ENCODE measurements around the gene HECTD4. TPM values are rescaled to one million over a fixed set of nuclear protein-coding genes. Genes with fewer than 3 reads are reported as not detected.

HECTD4 gene
- total RNA-seq, 1 donor from 2014 or later = 49.4 TPM

DNA sequence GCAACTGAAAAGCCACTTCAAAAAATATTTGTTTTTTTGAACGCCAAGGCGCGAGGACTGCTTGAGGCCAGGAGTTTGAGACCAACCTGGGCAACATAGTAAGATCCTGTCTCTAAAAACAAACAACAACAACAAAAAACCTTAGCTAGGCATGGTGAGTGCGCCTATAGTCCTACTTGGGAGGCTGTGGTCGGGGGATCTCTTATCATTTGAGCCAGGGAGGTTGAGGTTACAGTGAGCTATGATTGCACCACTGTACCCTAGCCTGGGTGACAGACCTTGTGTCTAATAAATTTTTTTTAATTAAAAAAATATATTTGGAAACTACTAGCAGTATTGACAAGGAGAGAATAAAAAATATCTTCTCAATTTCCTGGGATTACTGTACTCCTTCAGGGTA is 143.8 kb downstream of the HECTD4 start:
- Mint-ChIP-seq H3K36me3 (ENCODE audit: low read depth) (peaks cover under 1% of the 10 kb centered on the region), H3K27ac (ENCODE audit: unreplicated experiment) (no peak overlapping the region), H3K4me3 (no peak overlapping the region), H3K4me1 (no peaks in the 10 kb centered on the region), H3K9me3 (no peaks in the 10 kb centered on the region), H3K27me3 (ENCODE audit: low read depth) (no peaks in the 10 kb centered on the region)
- DNase-seq (ENCODE audit: low read depth, low spot score) = no peak
- TF ChIP-seq, protein P1, sequence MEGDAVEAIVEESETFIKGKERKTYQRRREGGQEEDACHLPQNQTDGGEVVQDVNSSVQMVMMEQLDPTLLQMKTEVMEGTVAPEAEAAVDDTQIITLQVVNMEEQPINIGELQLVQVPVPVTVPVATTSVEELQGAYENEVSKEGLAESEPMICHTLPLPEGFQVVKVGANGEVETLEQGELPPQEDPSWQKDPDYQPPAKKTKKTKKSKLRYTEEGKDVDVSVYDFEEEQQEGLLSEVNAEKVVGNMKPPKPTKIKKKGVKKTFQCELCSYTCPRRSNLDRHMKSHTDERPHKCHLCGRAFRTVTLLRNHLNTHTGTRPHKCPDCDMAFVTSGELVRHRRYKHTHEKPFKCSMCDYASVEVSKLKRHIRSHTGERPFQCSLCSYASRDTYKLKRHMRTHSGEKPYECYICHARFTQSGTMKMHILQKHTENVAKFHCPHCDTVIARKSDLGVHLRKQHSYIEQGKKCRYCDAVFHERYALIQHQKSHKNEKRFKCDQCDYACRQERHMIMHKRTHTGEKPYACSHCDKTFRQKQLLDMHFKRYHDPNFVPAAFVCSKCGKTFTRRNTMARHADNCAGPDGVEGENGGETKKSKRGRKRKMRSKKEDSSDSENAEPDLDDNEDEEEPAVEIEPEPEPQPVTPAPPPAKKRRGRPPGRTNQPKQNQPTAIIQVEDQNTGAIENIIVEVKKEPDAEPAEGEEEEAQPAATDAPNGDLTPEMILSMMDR (conservative IDR thresholded peaks at IDR 0.05) = no peak

GRCh38 chr12:112236786-112237185 is 145.4 kb downstream of the HECTD4 start:
- Mint-ChIP-seq H3K27ac (ENCODE audit: unreplicated experiment) (no peak overlapping the region), H3K9me3 (no peaks in the 10 kb centered on the region), H3K36me3 (ENCODE audit: low read depth) (no peaks in the 10 kb centered on the region), H3K4me1 (no peaks in the 10 kb centered on the region), H3K27me3 (ENCODE audit: low read depth) (no peaks in the 10 kb centered on the region), H3K4me3 (no peak overlapping the region)
- TF ChIP-seq, protein P1 (conservative IDR thresholded peaks at IDR 0.05) = no peak
- DNase-seq (ENCODE audit: low read depth, low spot score) = no peak

DNA sequence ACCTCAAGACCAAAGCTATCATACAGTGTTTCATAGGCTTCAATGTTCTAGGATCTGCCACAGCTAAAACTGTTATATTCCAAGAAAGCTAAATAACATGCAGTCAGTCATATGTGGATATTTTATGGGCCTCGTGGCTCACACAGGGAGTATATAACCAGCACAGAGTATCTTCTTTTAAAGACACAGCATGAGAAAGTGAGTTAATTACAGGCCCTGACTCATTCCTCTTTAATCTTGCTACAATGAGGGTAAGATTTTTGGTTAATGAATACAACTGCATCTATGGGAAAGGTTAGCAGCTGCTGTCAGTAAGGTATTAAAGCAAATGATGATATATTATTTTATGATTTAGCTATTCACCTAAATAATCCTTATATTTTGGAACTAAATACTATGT is 145.8 kb downstream of the HECTD4 start:
- Mint-ChIP-seq H3K4me3 (no peak overlapping the region), H3K4me1 (no peaks in the 10 kb centered on the region), H3K27me3 (ENCODE audit: low read depth) (no peaks in the 10 kb centered on the region), H3K36me3 (ENCODE audit: low read depth) (no peaks in the 10 kb centered on the region), H3K27ac (ENCODE audit: unreplicated experiment) (no peak overlapping the region), H3K9me3 (no peaks in the 10 kb centered on the region)
- no peak for DNase-seq (ENCODE audit: low read depth, low spot score)
- TF ChIP-seq, protein P1 (conservative IDR thresholded peaks at IDR 0.05) = no peak

DNA sequence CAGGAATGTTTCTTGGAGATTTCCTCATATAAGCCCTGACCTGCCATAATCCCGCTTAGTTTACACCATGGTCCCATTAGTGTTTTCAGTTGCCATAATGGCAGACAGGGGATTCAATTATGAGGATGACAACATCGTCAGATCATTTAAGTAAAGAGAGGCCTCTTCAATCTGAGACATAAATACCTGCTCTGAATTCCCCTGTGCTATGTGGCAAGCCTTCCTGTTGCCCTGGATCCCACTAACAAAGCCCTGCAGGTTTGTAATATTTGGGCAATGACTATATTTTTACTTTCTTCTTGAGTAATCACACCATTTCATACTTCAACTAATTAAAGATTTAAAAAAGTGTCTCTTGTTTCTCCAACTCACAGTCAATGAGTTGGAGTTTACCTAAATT is 147.9 kb downstream of the HECTD4 start:
- no peaks in the 10 kb centered on the region for H3K4me1 Mint-ChIP-seq
- no peaks in the 10 kb centered on the region for H3K27me3 Mint-ChIP-seq (ENCODE audit: low read depth)
- no peaks in the 10 kb centered on the region for H3K36me3 Mint-ChIP-seq (ENCODE audit: low read depth)
- H3K4me3 Mint-ChIP-seq = no peak overlapping the region
- H3K27ac Mint-ChIP-seq (ENCODE audit: unreplicated experiment) = no peak overlapping the region
- no peaks in the 10 kb centered on the region for H3K9me3 Mint-ChIP-seq
- DNase-seq (ENCODE audit: low read depth, low spot score) = no peak
- TF ChIP-seq, protein P1 (conservative IDR thresholded peaks at IDR 0.05) = no peak

DNA sequence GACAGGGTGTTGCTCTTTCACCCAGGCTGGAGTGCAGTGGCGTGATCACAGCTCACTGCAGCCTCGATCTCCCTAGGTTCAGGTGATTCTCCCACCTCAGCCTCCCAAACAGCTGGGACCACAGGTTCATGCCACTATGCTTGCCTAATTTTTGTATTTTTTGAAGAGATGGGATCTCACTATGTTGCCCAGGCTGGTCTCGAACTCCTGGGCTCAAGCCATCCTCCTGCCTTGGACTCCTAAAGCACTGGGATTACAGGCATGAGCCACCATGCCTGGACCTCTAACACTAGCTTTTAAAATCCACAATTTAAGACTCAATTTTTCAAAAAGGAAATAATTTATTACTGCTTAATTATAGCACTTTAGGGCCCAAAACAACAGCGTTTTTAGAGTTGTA is 149.0 kb downstream of the HECTD4 start:
- no peak for DNase-seq (ENCODE audit: low read depth, low spot score)
- no peaks in the 10 kb centered on the region for H3K4me1 Mint-ChIP-seq
- TF ChIP-seq, protein P1 (conservative IDR thresholded peaks at IDR 0.05) = no peak
- no peaks in the 10 kb centered on the region for H3K36me3 Mint-ChIP-seq (ENCODE audit: low read depth)
- no peaks in the 10 kb centered on the region for H3K27me3 Mint-ChIP-seq (ENCODE audit: low read depth)
- no peaks in the 10 kb centered on the region for H3K9me3 Mint-ChIP-seq
- no peak overlapping the region for H3K4me3 Mint-ChIP-seq
- H3K27ac Mint-ChIP-seq (ENCODE audit: unreplicated experiment) = no peak overlapping the region

- Mint-ChIP-seq H3K4me1 (no peaks in the 10 kb centered on the region), H3K27me3 (ENCODE audit: low read depth) (no peaks in the 10 kb centered on the region), H3K4me3 (no peak overlapping the region), H3K27ac (ENCODE audit: unreplicated experiment) (no peak overlapping the region), H3K9me3 (no peaks in the 10 kb centered on the region), H3K36me3 (ENCODE audit: low read depth) (peaks cover 3% of the 10 kb centered on the region)
- TF ChIP-seq, protein P1 (conservative IDR thresholded peaks at IDR 0.05) = no peak
- DNase-seq (ENCODE audit: low read depth, low spot score) = no peak
Observed at GRCh38 chr12:112230136-112230535, 152.1 kb downstream of the HECTD4 start.

Measured in neural crest cell (in vitro differentiated cells).